Endothelial cell of umbilical vein (primary cell): ENCODE measurements around the gene URGCP.

Experiments
- CTCF ChIP-seq, 2 donors: IDR thresholded peaks; 1 replicate in 1 of 2; 2 replicates in 1 of 2; pipeline ENCODE4 v1.5.1; 2011; ENCODE audit warnings: low read length in 2 of 2, mild to moderate bottlenecking in 2 of 2, moderate library complexity in 2 of 2, control low read depth in 1 of 2, inconsistent platforms in 1 of 2, low read depth in 1 of 2; ENCODE audit not compliant: insufficient read depth in 1 of 2; ENCODE audit errors: extremely low read depth in 1 of 2
- GATA2 ChIP-seq: IDR thresholded peaks from 2 replicates; pipeline ENCODE4 v1.7.0; 2011; ENCODE audit warnings: low read depth, mild to moderate bottlenecking, moderate library complexity, mixed read lengths, low read length; ENCODE audit not compliant: insufficient read length, insufficient read depth
- JUN ChIP-seq: IDR thresholded peaks from 2 replicates; pipeline ENCODE4 v1.6.1; 2011; ENCODE audit warnings: borderline replicate concordance, low read depth; ENCODE audit not compliant: insufficient read length, insufficient read depth
- MYC ChIP-seq: IDR thresholded peaks from one replicate; pipeline ENCODE4 v1.6.1; 2011; ENCODE audit warnings: mild to moderate bottlenecking, low read depth, low read length
- POLR2A ChIP-seq: IDR thresholded peaks from 2 replicates; pipeline ENCODE4 v1.6.1; 2012; ENCODE audit warnings: low read depth, mild to moderate bottlenecking, control low read depth, low read length
- POLR2AphosphoS5 ChIP-seq: IDR thresholded peaks from 2 replicates; pipeline ENCODE4 v1.6.1; 2012; ENCODE audit warnings: low read depth, mild to moderate bottlenecking, control low read depth, low read length, moderate library complexity; ENCODE audit not compliant: insufficient read depth

DNA sequence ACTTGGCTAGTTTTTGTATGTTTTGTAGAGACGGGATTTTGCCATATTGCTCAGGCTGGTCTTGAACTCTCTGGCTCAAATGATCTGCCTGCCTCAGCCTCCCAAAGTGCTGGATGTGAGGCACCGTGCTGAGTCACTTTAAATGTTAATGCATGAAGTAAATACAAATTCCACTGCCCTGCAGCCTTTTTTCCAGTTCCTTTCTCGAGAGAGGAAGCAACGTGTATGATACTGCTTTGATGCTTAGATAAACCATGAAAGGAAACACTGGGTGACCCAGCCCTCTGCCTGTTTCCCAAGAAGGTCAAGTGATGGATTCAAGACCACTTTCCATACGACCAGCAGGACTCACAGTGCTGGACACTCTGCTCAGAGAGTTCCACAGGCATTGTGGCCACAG is 25.8 kb downstream of the URGCP start:
- TF ChIP-seq MYC = no peak
- TF ChIP-seq POLR2A = no peak
- TF ChIP-seq CTCF (IDR thresholded peaks at IDR 0.05; ENCODE audit: extremely low read depth in 1 of 2, insufficient read depth in 1 of 2, low read depth in 1 of 2, low read length in 2 of 2) = no peak
- TF ChIP-seq POLR2AphosphoS5 = no peak
- no peak for TF ChIP-seq JUN
- peak; percentile 63 for TF ChIP-seq GATA2
